Common myeloid progenitor, CD34-positive (primary cell): ENCODE results near the gene SPART.
A peak's percentile ranks its signal among the peaks of the same experiment; 100 is the strongest.
"Not testable (repeated sequence)": the region's sequence is repeated elsewhere in the genome, so short reads cannot be mapped to it uniquely, and the experiment has no call there.

Source experiments
- CTCF ChIA-PET: fragments of 350-600 bp; sonication (Branson Sonifier 250); formaldehyde crosslinking; loops from one replicate; lab custom pipeline; 2021; ENCODE audit warnings: antibody characterized with exemption; lab: Charles Lee
- POLR2A ChIA-PET: fragments of 350-600 bp; sonication (Branson Sonifier 250); formaldehyde crosslinking; loops from one replicate; lab custom pipeline; 2021; ENCODE audit warnings: antibody characterized with exemption; lab: Charles Lee
- DNase-seq, 3 donors: peaks; one replicate each; pipeline versions ENCODE4 v3.0.0 to v3.0.0-alpha.2; 2013
- H3K27ac ChIP-seq, 2 experiments: 1 replicate in 1 of 2; 2 replicates in 1 of 2; pipeline ENCODE4 v1.7.0; 2013; ENCODE audit warnings: inconsistent platforms in 2 of 2, low read length in 2 of 2, mild to moderate bottlenecking in 2 of 2, low read depth in 1 of 2, moderate library complexity in 1 of 2; ENCODE audit not compliant: severe bottlenecking in 2 of 2, insufficient read depth in 1 of 2, poor library complexity in 1 of 2
- H3K27me3 ChIP-seq, 5 experiments: replicated peaks in 2 of 5; 1 replicate in 3 of 5; 2 replicates in 2 of 5; pipeline versions ENCODE4 v1.6.1 to v1.7.0; 2013; ENCODE audit warnings: low read length in 4 of 5, mild to moderate bottlenecking in 2 of 5, moderate library complexity in 2 of 5, inconsistent platforms in 1 of 5; ENCODE audit not compliant: insufficient read depth in 5 of 5, control insufficient read depth in 4 of 5
- H3K36me3 ChIP-seq, 4 experiments: 1 replicate in 2 of 4; 2 replicates in 2 of 4; pipeline versions ENCODE4 v1.6.1 to v1.7.0; 2013; ENCODE audit warnings: low read length in 3 of 4, control low read depth in 1 of 4, mild to moderate bottlenecking in 1 of 4; ENCODE audit not compliant: control insufficient read depth in 4 of 4, insufficient read depth in 4 of 4
- H3K4me1 ChIP-seq, 4 experiments: 1 replicate in 3 of 4; 2 replicates in 1 of 4; pipeline versions ENCODE4 v1.6.1 to v1.7.1; 2013; ENCODE audit warnings: low read length in 3 of 4, mild to moderate bottlenecking in 3 of 4, control low read depth in 1 of 4, inconsistent platforms in 1 of 4, moderate library complexity in 1 of 4; ENCODE audit not compliant: control insufficient read depth in 4 of 4, insufficient read depth in 4 of 4; ENCODE audit errors: control extremely low read depth in 1 of 4
- H3K4me3 ChIP-seq, 7 experiments: 1 replicate in 4 of 7; 2 replicates in 3 of 7; pipeline versions ENCODE4 v1.5.1 to v1.7.0; 2013; ENCODE audit warnings: mild to moderate bottlenecking in 7 of 7, low read length in 6 of 7, moderate library complexity in 6 of 7, inconsistent platforms in 2 of 7, low read depth in 2 of 7, control low read depth in 1 of 7; ENCODE audit not compliant: insufficient read depth in 4 of 7, control insufficient read depth in 1 of 7; ENCODE audit errors: extremely low read depth in 1 of 7
- H3K9me3 ChIP-seq, 5 experiments: 1 replicate in 4 of 5; 2 replicates in 1 of 5; pipeline versions ENCODE4 v1.6.1 to v1.7.1; 2013; ENCODE audit warnings: low read length in 4 of 5, mild to moderate bottlenecking in 2 of 5, inconsistent platforms in 1 of 5, low read depth in 1 of 5, moderate library complexity in 1 of 5; ENCODE audit not compliant: control insufficient read depth in 4 of 5, insufficient read depth in 2 of 5; ENCODE audit errors: control extremely low read depth in 1 of 5
- WGBS: methylation state at CpG from one replicate; pipeline ENCODE4 v1.1.5; 2013; ENCODE audit not compliant: insufficient coverage; 5-methylcytosine and 5-hydroxymethylcytosine counted together

Gene SPART

GRCh38 chr13:36323951-36324566 lies 22.1 kb downstream of the SPART start:
- H3K27ac ChIP-seq: no peak overlapping the region
- H3K36me3 ChIP-seq: peaks cover 20 to 67% (median 44%) of the 10 kb centered on the region in 4 experiments
- H3K27me3 ChIP-seq: no peaks in the 10 kb centered on the region
- no peak overlapping the region for H3K4me3 ChIP-seq
- H3K9me3 ChIP-seq: no peaks in the 10 kb centered on the region
- ChIA-PET CTCF (interaction anchor here (1.3 kb wide), 1 partner anchor 8 kb away, joined by 3 read pairs; no protein-coding TSS in a partner anchor), POLR2A (no interaction called here)
- 100% methylated on average over 1 of the region's 1 CpG for WGBS
- no peak for DNase-seq
- H3K4me1 ChIP-seq: peaks cover 0 to 8% (median 2%) of the 10 kb centered on the region in 4 experiments

- no CpG with 5 or more reads among the region's 3 CpGs for WGBS
- ChIA-PET CTCF (interaction anchor here (1.3 kb wide), 1 partner anchor 7 kb away, joined by 3 read pairs; no protein-coding TSS in a partner anchor), POLR2A (no interaction called here)
- no peaks in the 10 kb centered on the region for H3K27me3 ChIP-seq
- DNase-seq: no peak
- H3K36me3 ChIP-seq: peaks cover 19 to 61% (median 40%) of the 10 kb centered on the region in 4 experiments
- no peaks in the 10 kb centered on the region for H3K9me3 ChIP-seq
- H3K27ac ChIP-seq: no peak overlapping the region
- H3K4me3 ChIP-seq: no peak overlapping the region
- H3K4me1 ChIP-seq: peaks cover 0 to 8% (median 2%) of the 10 kb centered on the region in 4 experiments
These were observed 22.8 kb downstream of the SPART start for GRCh38 chr13:36323408-36323807.

- WGBS: 46% methylated on average over 3 of the region's 6 CpGs
- H3K27ac ChIP-seq: peak overlapping the region in 1 of 2 experiments; percentile 25
- DNase-seq, H3K4me3 ChIP-seq, H3K9me3 ChIP-seq, CTCF ChIA-PET, POLR2A ChIA-PET, H3K27me3 ChIP-seq: not testable (repeated sequence)
- peaks cover 0 to 11% (median 0%) of the 10 kb centered on the region in 4 experiments for H3K4me1 ChIP-seq
- H3K36me3 ChIP-seq: peaks cover 8 to 30% (median 20%) of the 10 kb centered on the region in 4 experiments
These were observed 26.4 kb downstream of the SPART start for GRCh38 chr13:36319793-36320192.

DNA sequence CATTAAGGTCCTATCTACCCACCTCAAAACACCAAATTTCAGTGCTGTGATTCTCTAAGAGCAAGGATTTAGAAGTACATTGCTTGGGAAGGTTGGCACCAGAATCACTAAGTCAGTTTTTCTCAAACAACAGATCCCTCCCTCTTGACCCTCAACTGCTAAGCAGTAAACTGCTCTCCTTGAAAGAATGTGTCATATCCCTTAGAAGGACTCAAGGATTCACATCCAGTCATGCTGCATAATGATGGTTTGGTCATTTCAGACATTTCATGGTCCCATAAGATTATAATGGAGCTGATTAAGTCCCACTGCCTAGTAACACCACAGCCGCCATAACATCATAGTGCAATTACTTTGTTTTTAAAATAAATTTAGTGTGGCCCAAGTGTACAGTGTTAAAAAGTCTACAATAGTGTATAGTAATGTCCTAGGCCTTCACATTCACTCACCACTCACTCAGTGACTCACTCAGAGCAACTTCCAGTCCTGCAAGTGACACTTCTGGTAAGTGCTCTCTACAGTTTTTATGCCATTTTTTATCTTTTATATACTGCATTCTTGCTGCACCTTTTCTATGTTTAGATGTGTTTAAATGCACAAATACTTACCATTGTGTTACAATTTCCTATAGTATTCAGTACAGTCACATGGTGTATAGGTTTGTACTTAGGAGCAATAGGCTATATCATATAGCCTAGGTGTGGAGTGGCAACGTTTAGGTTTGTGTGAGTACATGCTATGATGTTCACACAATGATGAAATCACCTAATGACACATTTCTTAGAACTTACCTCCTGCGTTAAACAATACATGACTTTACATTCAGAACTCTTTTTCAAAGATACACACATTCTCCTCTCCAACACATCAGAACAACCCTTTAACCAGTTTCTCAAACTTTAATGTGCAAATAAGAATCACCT lies 32.9 kb downstream of the SPART start:
- POLR2A ChIA-PET: no interaction called here
- H3K9me3 ChIP-seq: no peaks in the 10 kb centered on the region
- no peak overlapping the region for H3K4me3 ChIP-seq
- 78% methylated on average over 1 of the region's 3 CpGs for WGBS
- no peaks in the 10 kb centered on the region for H3K27me3 ChIP-seq
- no peak overlapping the region for H3K27ac ChIP-seq
- peaks cover 0 to 2% (median 0%) of the 10 kb centered on the region in 4 experiments for H3K4me1 ChIP-seq
- H3K36me3 ChIP-seq: peaks cover 17 to 59% (median 41%) of the 10 kb centered on the region in 4 experiments
- no peak for DNase-seq
- CTCF ChIA-PET: no interaction called here

DNA sequence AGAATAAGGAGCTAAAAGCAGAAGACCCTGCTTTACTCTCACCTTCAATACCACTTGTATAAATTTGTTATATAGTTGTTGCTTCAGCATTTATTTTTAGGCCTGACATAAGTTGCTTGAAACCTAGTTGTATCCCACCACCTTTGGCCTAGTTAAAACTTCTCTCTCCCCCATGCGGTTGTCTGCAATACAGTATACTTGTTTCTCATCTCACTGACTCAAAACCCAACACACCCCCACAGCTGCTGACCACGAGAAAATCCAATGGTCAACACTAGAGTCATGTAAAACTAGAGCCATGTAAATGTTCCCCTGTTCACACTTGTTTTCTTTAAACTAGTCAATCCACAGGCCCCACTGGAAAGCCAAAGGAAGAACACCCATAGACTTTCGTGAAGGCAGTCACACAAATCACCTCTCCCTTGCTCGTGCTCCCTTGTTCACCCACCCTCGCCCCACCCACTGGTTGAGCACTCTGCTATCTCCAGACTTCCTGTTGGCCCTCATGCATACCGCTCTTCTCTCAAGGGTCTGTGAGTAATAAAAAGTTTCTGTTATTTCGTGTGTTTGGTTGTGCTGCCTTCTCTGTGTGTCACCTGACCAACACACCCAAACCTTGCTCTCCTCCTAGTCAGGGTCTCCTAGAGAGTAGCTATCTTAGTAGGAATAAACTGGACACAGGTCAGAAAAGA lies 35.6 kb downstream of the SPART start:
- Histone ChIP-seq H3K9me3 (no peaks in the 10 kb centered on the region), H3K36me3 (peaks cover 17 to 73% (median 44%) of the 10 kb centered on the region in 4 experiments), H3K4me3 (no peak overlapping the region), H3K4me1 (peaks cover 0 to 2% (median 0%) of the 10 kb centered on the region in 4 experiments), H3K27ac (no peak overlapping the region), H3K27me3 (no peaks in the 10 kb centered on the region)
- CTCF ChIA-PET: interaction anchor here (1.0 kb wide), 1 partner anchor 28 kb away, joined by 3 read pairs; no protein-coding TSS in a partner anchor
- 96% methylated on average over 5 of the region's 7 CpGs for WGBS
- POLR2A ChIA-PET: no interaction called here
- no peak for DNase-seq

DNA sequence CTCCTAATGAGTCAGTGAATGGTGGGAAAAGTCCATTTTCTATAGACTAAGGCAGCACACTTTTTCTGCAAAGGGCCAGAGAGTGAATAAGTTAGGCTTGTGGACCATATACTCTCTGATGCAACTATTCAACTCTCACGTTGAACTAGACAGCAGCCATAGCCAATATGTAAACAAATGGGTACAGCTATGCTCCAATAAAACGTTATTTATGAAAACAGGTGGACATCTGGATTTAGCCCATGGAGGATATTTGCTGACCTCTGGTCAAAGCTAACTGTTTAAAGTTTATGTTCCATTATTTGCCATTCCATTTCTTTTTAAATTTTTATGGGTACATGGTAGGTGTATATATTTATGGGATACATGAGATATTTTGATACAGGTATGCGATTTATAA lies 43.9 kb downstream of the SPART start:
- ChIA-PET CTCF (interaction anchor here (1.3 kb wide), 1 partner anchor 20 kb away, joined by 3 read pairs; no protein-coding TSS in a partner anchor), POLR2A (no interaction called here)
- Histone ChIP-seq H3K27ac (no peak overlapping the region), H3K4me3 (no peak overlapping the region), H3K36me3 (peaks cover 0 to 32% (median 9%) of the 10 kb centered on the region in 4 experiments), H3K9me3 (no peaks in the 10 kb centered on the region), H3K4me1 (peaks cover 0 to 12% (median 8%) of the 10 kb centered on the region in 4 experiments), H3K27me3 (peaks cover 0 to 6% (median 2%) of the 10 kb centered on the region in 5 experiments)
- 100% methylated on average over 2 of the region's 3 CpGs for WGBS
- no peak for DNase-seq
